Measurements from ENCODE around the gene RAB7A.

GRCh38 chr3:128712848-128713247 is 13.1 kb upstream of the RAB7A start:
- no peak for TF ChIP-seq CTCF (IDR thresholded peaks at IDR 0.05)
- TF ChIP-seq POLR2A (IDR thresholded peaks at IDR 0.05) = no peak
